ENCODE measurements around the gene TERC. TPM values are rescaled to one million over a fixed set of nuclear protein-coding genes. Genes with fewer than 3 reads are reported as not detected.

TERC gene
- total and polyA plus RNA-seq, 10 of the 15 experiments (the other 5 are each of a cell fraction or from before 2014, with no cell fraction given), result 0.43 to 125 (median 6.2) TPM; not detected in 4

GRCh38 chr3:169772305-169772896 is 7.5 kb upstream of the TERC start (continued):
- TF ChIP-seq STAT1 (conservative IDR thresholded peaks at IDR 0.05) (no peak), RUNX3 (IDR thresholded peaks at IDR 0.05; ENCODE audit: low read length) (no peak), PAX8 (IDR thresholded peaks at IDR 0.05) (peak; percentile 37; the same call in 1 of the 2 replicates), SMC3 (IDR thresholded peaks at IDR 0.05; ENCODE audit: borderline replicate concordance, low read length) (no peak), MXI1 (IDR thresholded peaks at IDR 0.05; ENCODE audit: low read depth, low read length) (0 out of 2 replicates have a peak, but pooled peaks have one; percentile 11), EGR1 (IDR thresholded peaks at IDR 0.05; ENCODE audit: borderline replicate concordance in 1 of 2, low read depth in 2 of 2, low read length in 2 of 2) (no peak), SREBF2 (IDR thresholded peaks at IDR 0.05; ENCODE audit: low read length) (no peak), CEBPB (IDR thresholded peaks at IDR 0.05; ENCODE audit: borderline replicate concordance in 1 of 2, low read depth in 2 of 2, low read length in 2 of 2) (no peak), NR2F1 (conservative IDR thresholded peaks at IDR 0.05) (no peak), ESRRA (IDR thresholded peaks at IDR 0.05; ENCODE audit: low read length) (no peak), TCF3 (IDR thresholded peaks at IDR 0.05; ENCODE audit: borderline replicate concordance, insufficient read depth, low read depth, low read length) (no peak), E2F8 (IDR thresholded peaks at IDR 0.05; ENCODE audit: low read depth, partially characterized antibody) (peak; percentile 3), FOXM1 (IDR thresholded peaks at IDR 0.05; ENCODE audit: low read depth, low read length) (0 out of 2 replicates have a peak, but pooled peaks have one; percentile 46), SIN3A (IDR thresholded peaks at IDR 0.05; ENCODE audit: low read depth, low read length) (no peak), ZNF217 (IDR thresholded peaks at IDR 0.05) (no peak)
- TF ChIP-seq, protein P1, sequence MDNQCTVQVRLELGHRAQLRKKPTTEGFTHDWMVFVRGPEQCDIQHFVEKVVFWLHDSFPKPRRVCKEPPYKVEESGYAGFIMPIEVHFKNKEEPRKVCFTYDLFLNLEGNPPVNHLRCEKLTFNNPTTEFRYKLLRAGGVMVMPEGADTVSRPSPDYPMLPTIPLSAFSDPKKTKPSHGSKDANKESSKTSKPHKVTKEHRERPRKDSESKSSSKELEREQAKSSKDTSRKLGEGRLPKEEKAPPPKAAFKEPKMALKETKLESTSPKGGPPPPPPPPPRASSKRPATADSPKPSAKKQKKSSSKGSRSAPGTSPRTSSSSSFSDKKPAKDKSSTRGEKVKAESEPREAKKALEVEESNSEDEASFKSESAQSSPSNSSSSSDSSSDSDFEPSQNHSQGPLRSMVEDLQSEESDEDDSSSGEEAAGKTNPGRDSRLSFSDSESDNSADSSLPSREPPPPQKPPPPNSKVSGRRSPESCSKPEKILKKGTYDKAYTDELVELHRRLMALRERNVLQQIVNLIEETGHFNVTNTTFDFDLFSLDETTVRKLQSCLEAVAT (IDR thresholded peaks at IDR 0.05), result no peak; the same call in 1 of the 2 replicates
- TF ChIP-seq, protein P2, sequence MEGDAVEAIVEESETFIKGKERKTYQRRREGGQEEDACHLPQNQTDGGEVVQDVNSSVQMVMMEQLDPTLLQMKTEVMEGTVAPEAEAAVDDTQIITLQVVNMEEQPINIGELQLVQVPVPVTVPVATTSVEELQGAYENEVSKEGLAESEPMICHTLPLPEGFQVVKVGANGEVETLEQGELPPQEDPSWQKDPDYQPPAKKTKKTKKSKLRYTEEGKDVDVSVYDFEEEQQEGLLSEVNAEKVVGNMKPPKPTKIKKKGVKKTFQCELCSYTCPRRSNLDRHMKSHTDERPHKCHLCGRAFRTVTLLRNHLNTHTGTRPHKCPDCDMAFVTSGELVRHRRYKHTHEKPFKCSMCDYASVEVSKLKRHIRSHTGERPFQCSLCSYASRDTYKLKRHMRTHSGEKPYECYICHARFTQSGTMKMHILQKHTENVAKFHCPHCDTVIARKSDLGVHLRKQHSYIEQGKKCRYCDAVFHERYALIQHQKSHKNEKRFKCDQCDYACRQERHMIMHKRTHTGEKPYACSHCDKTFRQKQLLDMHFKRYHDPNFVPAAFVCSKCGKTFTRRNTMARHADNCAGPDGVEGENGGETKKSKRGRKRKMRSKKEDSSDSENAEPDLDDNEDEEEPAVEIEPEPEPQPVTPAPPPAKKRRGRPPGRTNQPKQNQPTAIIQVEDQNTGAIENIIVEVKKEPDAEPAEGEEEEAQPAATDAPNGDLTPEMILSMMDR (IDR thresholded peaks at IDR 0.05 in 2 of 3, conservative IDR thresholded peaks at IDR 0.05 in 1 of 3; ENCODE audit: control insufficient read depth in 2 of 3, extremely low read depth in 1 of 3, insufficient read depth in 1 of 3, low read depth in 3 of 3, low read length in 3 of 3), result no peak
- TF ChIP-seq, protein P3, sequence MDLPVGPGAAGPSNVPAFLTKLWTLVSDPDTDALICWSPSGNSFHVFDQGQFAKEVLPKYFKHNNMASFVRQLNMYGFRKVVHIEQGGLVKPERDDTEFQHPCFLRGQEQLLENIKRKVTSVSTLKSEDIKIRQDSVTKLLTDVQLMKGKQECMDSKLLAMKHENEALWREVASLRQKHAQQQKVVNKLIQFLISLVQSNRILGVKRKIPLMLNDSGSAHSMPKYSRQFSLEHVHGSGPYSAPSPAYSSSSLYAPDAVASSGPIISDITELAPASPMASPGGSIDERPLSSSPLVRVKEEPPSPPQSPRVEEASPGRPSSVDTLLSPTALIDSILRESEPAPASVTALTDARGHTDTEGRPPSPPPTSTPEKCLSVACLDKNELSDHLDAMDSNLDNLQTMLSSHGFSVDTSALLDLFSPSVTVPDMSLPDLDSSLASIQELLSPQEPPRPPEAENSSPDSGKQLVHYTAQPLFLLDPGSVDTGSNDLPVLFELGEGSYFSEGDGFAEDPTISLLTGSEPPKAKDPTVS (IDR thresholded peaks at IDR 0.05; ENCODE audit: low read depth, low read length), result no peak
- TF ChIP-seq, protein P4, sequence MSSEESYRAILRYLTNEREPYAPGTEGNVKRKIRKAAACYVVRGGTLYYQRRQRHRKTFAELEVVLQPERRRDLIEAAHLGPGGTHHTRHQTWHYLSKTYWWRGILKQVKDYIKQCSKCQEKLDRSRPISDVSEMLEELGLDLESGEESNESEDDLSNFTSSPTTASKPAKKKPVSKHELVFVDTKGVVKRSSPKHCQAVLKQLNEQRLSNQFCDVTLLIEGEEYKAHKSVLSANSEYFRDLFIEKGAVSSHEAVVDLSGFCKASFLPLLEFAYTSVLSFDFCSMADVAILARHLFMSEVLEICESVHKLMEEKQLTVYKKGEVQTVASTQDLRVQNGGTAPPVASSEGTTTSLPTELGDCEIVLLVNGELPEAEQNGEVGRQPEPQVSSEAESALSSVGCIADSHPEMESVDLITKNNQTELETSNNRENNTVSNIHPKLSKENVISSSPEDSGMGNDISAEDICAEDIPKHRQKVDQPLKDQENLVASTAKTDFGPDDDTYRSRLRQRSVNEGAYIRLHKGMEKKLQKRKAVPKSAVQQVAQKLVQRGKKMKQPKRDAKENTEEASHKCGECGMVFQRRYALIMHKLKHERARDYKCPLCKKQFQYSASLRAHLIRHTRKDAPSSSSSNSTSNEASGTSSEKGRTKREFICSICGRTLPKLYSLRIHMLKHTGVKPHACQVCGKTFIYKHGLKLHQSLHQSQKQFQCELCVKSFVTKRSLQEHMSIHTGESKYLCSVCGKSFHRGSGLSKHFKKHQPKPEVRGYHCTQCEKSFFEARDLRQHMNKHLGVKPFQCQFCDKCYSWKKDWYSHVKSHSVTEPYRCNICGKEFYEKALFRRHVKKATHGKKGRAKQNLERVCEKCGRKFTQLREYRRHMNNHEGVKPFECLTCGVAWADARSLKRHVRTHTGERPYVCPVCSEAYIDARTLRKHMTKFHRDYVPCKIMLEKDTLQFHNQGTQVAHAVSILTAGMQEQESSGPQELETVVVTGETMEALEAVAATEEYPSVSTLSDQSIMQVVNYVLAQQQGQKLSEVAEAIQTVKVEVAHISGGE (CRISPR knock-in tag; IDR thresholded peaks at IDR 0.05), result no peak

All from GM12878 (cell line).